Immature natural killer cell (primary cell): ENCODE data around the gene WDFY2. TPM values are rescaled to one million over a fixed set of nuclear protein-coding genes. Genes with fewer than 3 reads are reported as not detected.
"Not testable (repeated sequence)": the region's sequence is repeated elsewhere in the genome, so short reads cannot be mapped to it uniquely, and the experiment has no call there.

ENCODE experiments used
- DNase-seq, 3 donors: peaks; one replicate each; pipeline ENCODE4 v3.0.0; 2022; ENCODE audit warnings: mixed read lengths in 1 of 3
- H3K27ac Mint-ChIP-seq, 6 donors: one replicate each; pipeline ENCODE4 v1.8.0; 2020; ENCODE audit warnings: mixed read lengths in 6 of 6, mild to moderate bottlenecking in 5 of 6, inconsistent platforms in 4 of 6, moderate library complexity in 3 of 6
- H3K27me3 Mint-ChIP-seq, 3 donors: one replicate each; pipeline ENCODE4 v1.8.0; 2020 to 2021; ENCODE audit warnings: low read depth in 3 of 3, mild to moderate bottlenecking in 3 of 3, mixed read lengths in 3 of 3, moderate library complexity in 3 of 3, inconsistent platforms in 1 of 3
- H3K36me3 Mint-ChIP-seq, 3 donors: one replicate each; pipeline ENCODE4 v1.8.0; 2020; ENCODE audit warnings: mixed read lengths in 3 of 3, inconsistent platforms in 2 of 3, mild to moderate bottlenecking in 2 of 3
- H3K4me1 Mint-ChIP-seq, 2 donors: one replicate each; pipeline ENCODE4 v1.8.0; 2020; ENCODE audit warnings: inconsistent platforms in 2 of 2, mild to moderate bottlenecking in 2 of 2, mixed read lengths in 2 of 2, moderate library complexity in 1 of 2
- H3K4me3 Mint-ChIP-seq, 5 donors: one replicate each; pipeline ENCODE4 v1.8.0; 2020; ENCODE audit warnings: mild to moderate bottlenecking in 5 of 5, mixed read lengths in 5 of 5, inconsistent platforms in 3 of 5, moderate library complexity in 3 of 5
- H3K9me3 Mint-ChIP-seq, 6 donors: one replicate each; pipeline ENCODE4 v1.8.0; 2020; ENCODE audit warnings: mild to moderate bottlenecking in 6 of 6, mixed read lengths in 6 of 6, inconsistent platforms in 4 of 6, moderate library complexity in 3 of 6
- polyA plus RNA-seq, 3 donors: library from polyadenylated mRNA; unstranded; fragments of 300-500 nt; fragmentation: Illumina TruSeq; gene quantifications; one replicate each; pipeline ENCODE4 v1.2.3, GENCODE V29; 2021

The WDFY2 gene
- polyA plus RNA-seq, 3 donors from 2014 or later: 1.6 to 4.6 (median 3.0) TPM

DNA sequence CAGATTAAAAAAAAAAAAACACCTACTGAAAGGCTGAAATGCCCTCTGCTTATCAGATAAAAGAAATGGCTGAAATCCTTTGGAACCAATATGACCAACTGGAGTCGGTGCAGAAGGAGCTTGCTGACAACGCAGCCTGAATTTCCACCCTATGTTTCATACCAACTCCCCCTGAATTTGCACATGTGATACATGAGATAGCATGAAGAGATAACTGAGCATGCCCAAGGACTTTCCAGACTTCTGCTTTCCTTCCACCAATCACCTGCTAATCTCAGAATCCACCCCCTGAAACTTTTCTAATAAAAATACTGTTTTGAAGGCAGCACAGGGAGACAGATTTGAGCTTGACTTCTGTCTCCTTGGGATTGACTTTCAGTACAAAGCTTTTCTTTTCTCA lies 32.2 kb upstream of the WDFY2 start:
- Mint-ChIP-seq H3K27ac (no peak overlapping the region), H3K27me3 (peaks cover 0 to 6% (median 2%) of the 10 kb centered on the region in 3 donors), H3K4me3 (no peak overlapping the region), H3K36me3 (peaks cover 0 to 8% (median 0%) of the 10 kb centered on the region in 3 donors), H3K9me3 (peaks cover 0 to 1% (median 0%) of the 10 kb centered on the region in 6 donors), H3K4me1 (peaks cover 0 to 2% of the 10 kb centered on the region in 2 donors)
- DNase-seq: no peak

DNA sequence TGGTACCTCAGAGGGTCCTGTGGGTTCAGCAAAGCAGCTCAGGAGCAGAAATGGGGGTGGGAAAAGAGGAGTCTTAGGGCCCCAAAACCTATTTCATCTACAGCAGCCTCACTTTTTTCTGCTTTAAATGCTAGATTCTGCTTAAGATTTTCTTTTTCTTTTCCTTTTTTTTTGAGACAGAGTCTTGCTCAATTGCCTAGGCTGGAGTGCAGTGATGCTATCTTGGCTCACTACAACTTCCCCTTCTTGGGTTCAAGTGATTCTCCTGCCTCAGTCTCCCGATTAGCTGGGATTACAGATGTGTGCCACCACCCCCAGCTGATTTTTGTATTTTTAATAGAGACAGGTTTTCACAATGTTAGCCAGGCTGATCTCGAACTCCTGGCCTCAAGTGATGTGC lies 30.7 kb upstream of the WDFY2 start:
- DNase-seq: no peak

DNA sequence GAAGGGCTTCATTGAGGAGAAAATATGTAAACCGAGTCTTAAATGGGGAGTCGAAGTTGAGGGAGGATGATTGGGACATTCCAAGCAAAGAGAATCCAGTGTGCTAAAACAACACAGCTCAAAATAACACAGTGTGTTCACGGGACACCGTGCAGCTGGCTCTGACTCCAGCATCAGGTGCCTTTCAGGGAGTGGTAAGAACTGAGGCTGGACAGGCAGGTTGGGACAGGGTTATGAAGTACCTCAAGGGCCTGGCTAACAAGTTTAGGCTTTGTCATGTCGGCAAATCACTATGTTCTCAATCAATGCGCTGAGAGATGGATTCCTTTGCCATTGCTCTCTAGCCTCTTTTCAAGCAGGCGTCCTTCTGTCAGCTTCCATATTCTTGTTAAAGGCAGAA lies 27.5 kb upstream of the WDFY2 start:
- peaks cover 0 to 4% (median 0%) of the 10 kb centered on the region in 3 donors for H3K36me3 Mint-ChIP-seq
- peaks cover 17 to 27% of the 10 kb centered on the region in 2 donors for H3K4me1 Mint-ChIP-seq
- H3K4me3 Mint-ChIP-seq: no peak overlapping the region
- DNase-seq: no peak
- H3K9me3 Mint-ChIP-seq: peaks cover 0 to 1% (median 0%) of the 10 kb centered on the region in 6 donors
- H3K27me3 Mint-ChIP-seq: peaks cover 0 to 7% (median 2%) of the 10 kb centered on the region in 3 donors
- no peak overlapping the region for H3K27ac Mint-ChIP-seq

More for the DNA sequence above, 30.7 kb upstream of the WDFY2 start:
- Mint-ChIP-seq H3K9me3 (peaks cover 0 to 1% (median 0%) of the 10 kb centered on the region in 6 donors), H3K27me3 (peaks cover 0 to 6% (median 2%) of the 10 kb centered on the region in 3 donors), H3K4me3 (no peak overlapping the region), H3K27ac (no peak overlapping the region), H3K36me3 (peaks cover 0 to 8% (median 0%) of the 10 kb centered on the region in 3 donors), H3K4me1 (peaks cover 0 to 2% of the 10 kb centered on the region in 2 donors)

DNA sequence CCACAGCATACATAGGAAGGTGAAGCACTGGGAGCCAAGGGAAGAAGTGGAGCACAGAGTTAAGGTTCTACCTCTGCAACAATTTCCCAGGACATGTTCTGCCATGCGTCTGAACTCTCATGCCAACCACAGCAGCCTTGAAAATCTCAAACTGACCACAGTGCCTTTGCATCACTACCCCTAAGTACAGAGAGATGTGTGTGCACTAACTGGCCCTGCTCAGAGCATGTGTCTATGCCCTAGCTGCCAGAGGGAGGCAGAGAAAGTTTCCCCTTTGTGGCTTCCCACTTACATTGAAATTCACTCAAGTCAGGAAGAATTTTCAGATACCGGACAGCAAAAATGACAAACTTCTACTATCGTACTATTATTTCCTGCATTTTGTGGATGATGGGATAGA lies 26.8 kb upstream of the WDFY2 start:
- Mint-ChIP-seq H3K27me3 (peaks cover 0 to 7% (median 2%) of the 10 kb centered on the region in 3 donors), H3K36me3 (peaks cover 0 to 1% (median 0%) of the 10 kb centered on the region in 3 donors), H3K4me3 (no peak overlapping the region), H3K9me3 (peaks cover 0 to 1% (median 0%) of the 10 kb centered on the region in 6 donors), H3K27ac (no peak overlapping the region), H3K4me1 (peaks cover 20 to 34% of the 10 kb centered on the region in 2 donors)
- no peak for DNase-seq

DNA sequence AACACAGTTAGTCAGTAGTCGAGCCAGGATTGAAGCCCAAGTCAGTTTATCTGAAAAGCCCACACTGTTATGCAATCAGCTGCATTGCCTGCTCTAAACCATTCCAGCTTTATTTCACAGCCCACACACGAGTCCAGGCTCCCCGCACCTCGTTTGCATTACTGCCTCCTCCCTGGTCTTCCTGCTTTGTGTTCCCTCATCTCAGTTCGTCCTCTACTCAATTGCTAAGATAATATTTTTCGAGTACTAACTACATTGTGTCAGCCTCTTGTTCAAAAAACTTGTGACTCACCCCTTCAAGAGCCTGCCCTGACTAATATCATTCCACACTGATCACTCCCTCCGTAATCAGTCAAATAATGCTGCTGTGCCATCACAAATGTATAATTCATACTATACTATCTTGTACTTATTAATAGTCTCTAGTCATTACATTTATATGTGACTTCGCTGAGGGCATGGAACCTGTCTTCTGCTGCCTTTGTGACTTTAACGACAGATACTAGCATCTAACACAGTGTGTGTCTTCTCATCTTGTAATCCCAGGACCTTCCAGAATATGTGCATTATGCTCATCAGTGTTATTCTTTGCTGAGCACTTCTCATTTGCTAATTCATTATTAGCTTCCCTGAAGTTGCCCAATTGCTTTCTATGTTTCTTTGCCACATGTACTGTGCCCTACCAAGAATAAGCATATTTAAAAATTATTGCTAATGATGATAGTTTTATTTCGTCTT lies 26.2 kb upstream of the WDFY2 start:
- H3K4me3 Mint-ChIP-seq: no peak overlapping the region
- H3K36me3 Mint-ChIP-seq: no peaks in the 10 kb centered on the region
- no peak for DNase-seq
- peaks cover 21 to 38% of the 10 kb centered on the region in 2 donors for H3K4me1 Mint-ChIP-seq
- peak overlapping the region in 1 of 6 donors; percentile 8 for H3K27ac Mint-ChIP-seq
- peaks cover 0 to 1% (median 0%) of the 10 kb centered on the region in 6 donors for H3K9me3 Mint-ChIP-seq
- H3K27me3 Mint-ChIP-seq: peaks cover 0 to 8% (median 2%) of the 10 kb centered on the region in 3 donors

DNA sequence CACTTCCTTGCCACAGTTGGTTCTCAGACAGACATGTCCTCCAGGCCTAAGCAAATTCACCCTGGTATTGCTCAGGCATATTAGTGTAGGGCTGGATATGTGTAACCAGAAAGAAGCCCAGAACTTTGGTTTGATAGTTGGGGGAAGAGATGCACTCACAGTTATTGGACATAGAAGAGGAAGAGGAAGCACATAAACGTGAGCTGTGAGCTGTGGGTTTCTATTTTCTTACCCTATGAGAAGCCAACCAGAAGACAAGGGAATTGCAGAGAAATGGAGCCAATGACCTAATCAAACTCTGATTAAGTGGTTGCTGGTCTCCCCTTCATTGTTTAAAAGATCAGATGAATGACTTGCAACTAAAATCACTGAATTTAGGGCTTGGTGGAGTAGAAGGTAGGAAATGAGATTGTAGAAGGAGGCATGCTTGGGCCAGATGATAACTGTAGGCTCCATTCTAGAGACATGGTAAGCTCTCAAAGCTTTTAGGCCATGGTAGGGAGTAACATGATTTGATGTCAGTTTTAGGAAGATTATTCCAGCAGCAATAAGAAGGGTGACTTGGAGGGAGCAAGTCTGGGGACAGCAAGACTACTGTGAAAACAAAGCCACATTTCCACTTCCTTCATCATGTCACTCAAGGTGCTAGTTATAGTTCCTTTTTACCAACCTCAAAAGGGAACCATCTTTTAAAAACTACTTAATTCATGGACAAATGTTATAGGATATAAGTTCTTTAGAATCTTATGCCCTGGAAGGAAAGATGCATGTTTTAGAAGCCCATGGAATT lies 24.1 kb upstream of the WDFY2 start:
- Mint-ChIP-seq H3K27me3 (peaks cover 0 to 8% (median 2%) of the 10 kb centered on the region in 3 donors), H3K36me3 (peaks cover 0 to 4% (median 0%) of the 10 kb centered on the region in 3 donors), H3K27ac (peak overlapping the region; percentile 14 to 80 (median 49)), H3K9me3 (no peaks in the 10 kb centered on the region), H3K4me1 (peaks cover 21 to 38% of the 10 kb centered on the region in 2 donors), H3K4me3 (peak overlapping the region; percentile 1 to 67 (median 9))
- DNase-seq: no peak

DNA sequence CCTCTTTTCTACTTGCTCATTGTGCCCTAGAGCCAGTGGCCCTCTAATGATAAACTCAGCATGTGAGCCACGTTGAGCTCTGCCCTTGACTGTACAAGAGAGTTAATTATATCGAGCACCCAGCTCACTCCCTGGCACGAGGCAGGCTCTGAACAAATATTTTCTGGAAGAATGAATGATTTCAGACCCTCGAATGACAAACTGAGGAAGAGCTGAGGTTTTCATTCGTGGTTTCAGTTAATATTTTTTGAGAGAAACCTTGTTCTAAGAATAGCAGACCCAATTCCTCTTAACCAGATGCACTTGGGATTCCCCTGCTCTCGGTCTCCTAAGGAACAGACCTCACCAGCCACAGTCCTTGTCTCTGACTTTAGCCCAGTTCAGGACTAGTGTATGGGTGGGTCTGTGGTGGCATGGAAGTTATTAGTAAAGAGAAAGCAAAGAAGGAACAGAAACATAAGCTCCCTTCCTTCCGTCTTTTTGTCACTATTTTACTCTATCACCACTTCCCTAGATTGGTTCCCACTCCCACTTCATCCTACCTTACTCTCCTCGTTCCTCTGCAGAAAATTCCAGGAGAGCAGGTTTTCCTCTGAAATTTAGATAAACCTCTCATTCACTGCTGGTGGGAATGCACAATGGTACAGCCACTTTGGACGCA lies 22.1 kb upstream of the WDFY2 start:
- peaks cover 0 to 2% (median 0%) of the 10 kb centered on the region in 3 donors for H3K27me3 Mint-ChIP-seq
- H3K4me3 Mint-ChIP-seq: no peak overlapping the region
- peaks cover 0 to 4% (median 0%) of the 10 kb centered on the region in 3 donors for H3K36me3 Mint-ChIP-seq
- H3K4me1 Mint-ChIP-seq: peaks cover 21 to 38% of the 10 kb centered on the region in 2 donors
- no peak for DNase-seq
- H3K27ac Mint-ChIP-seq: peak overlapping the region in 1 of 6 donors; percentile 44
- H3K9me3 Mint-ChIP-seq: no peaks in the 10 kb centered on the region

DNA sequence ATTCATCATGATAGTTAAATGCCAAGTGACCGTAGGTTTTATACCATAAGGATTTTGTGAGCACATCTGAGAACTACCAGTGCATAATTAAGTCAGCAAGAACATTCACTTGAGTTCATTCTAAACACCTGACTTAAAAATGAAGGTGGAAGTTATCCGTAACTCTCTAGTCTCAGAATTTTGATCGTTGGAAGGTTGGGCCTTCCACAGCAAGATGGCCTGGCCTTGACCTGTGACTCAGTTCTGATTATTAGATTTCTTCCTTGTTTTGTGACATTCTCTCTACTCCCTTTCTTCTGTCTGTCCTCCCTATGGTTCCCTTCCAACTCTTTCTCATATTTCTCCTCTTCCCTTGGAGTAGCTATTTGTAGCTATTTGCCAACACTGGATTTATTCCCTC lies 20.0 kb upstream of the WDFY2 start:
- DNase-seq: no peak
- peaks cover 0 to 6% (median 0%) of the 10 kb centered on the region in 6 donors for H3K9me3 Mint-ChIP-seq
- H3K36me3 Mint-ChIP-seq: peaks cover 0 to 4% (median 3%) of the 10 kb centered on the region in 3 donors
- peaks cover 19 to 33% of the 10 kb centered on the region in 2 donors for H3K4me1 Mint-ChIP-seq
- no peak overlapping the region for H3K27ac Mint-ChIP-seq
- no peak overlapping the region for H3K4me3 Mint-ChIP-seq
- H3K27me3 Mint-ChIP-seq: peaks cover 0 to 2% (median 0%) of the 10 kb centered on the region in 3 donors

DNA sequence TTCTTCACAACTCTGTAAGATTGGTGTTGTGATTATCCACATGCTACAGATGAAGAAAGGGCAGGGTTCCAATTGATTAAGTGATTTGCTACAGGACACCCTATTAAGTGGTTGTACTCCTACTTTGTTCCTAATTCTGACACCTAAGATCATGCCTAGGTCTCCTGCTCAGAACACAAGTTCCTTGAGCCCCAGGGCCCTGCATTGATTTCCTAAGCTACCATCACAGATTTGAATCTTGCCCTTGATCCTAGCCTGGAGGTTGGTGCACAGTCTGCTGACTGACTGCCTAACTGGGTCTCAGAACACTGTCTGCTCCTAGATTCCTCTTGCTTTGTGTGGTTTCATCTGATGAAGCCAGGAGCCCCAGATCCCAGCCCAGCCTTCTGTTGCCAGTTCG lies 19.6 kb upstream of the WDFY2 start:
- peaks cover 18 to 31% of the 10 kb centered on the region in 2 donors for H3K4me1 Mint-ChIP-seq
- peaks cover 0 to 2% (median 2%) of the 10 kb centered on the region in 3 donors for H3K27me3 Mint-ChIP-seq
- H3K4me3 Mint-ChIP-seq: no peak overlapping the region
- no peak overlapping the region for H3K27ac Mint-ChIP-seq
- peaks cover 0 to 6% (median 0%) of the 10 kb centered on the region in 6 donors for H3K9me3 Mint-ChIP-seq
- H3K36me3 Mint-ChIP-seq: peaks cover 0 to 4% (median 3%) of the 10 kb centered on the region in 3 donors
- no peak for DNase-seq

DNA sequence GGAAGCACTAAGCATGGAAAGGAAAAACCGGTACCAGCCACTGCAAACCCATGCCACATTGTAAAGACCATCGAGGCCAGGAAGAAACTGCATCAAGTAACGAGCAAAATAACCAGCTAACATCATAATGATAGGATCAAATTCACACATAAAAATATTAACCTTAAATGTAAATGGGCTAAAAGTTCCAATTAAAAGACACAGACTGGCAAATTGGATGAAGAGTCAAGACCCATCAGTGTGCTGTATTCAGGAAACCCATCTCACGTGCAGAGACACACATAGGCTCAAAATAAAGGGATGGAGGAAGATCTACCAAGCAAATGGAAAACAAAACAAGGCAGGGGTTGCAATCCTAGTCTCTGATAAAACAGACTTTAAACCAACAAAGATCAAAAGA lies 15.3 kb upstream of the WDFY2 start:
- H3K4me1 Mint-ChIP-seq, H3K27ac Mint-ChIP-seq, H3K4me3 Mint-ChIP-seq, H3K27me3 Mint-ChIP-seq, H3K9me3 Mint-ChIP-seq, H3K36me3 Mint-ChIP-seq, DNase-seq: not testable (repeated sequence)

DNA sequence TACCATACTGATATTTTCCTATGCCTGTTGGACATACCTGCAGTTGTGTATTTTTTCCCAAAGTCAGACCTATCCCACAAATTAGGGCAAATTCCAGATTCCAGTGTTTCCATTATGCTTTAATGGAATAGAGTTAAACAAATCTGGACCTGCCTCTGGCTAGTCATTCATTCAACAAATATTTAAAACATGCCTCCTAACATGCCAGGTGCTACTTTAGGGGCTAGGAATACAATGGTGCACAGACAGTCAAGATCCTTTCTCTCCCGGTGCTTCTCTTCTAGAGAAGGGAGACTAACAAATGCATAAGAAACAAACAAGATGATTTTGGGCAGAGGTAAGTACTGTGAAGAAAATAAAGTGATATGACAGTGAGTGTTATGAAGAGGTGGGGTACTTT lies 7.5 kb upstream of the WDFY2 start:
- H3K4me1 Mint-ChIP-seq: no peaks in the 10 kb centered on the region
- H3K4me3 Mint-ChIP-seq: no peak overlapping the region
- H3K27me3 Mint-ChIP-seq: peaks cover 1 to 7% (median 2%) of the 10 kb centered on the region in 3 donors
- H3K27ac Mint-ChIP-seq: no peak overlapping the region
- peaks cover 0 to 2% (median 0%) of the 10 kb centered on the region in 6 donors for H3K9me3 Mint-ChIP-seq
- peaks cover 0 to 13% (median 3%) of the 10 kb centered on the region in 3 donors for H3K36me3 Mint-ChIP-seq
- DNase-seq: no peak

DNA sequence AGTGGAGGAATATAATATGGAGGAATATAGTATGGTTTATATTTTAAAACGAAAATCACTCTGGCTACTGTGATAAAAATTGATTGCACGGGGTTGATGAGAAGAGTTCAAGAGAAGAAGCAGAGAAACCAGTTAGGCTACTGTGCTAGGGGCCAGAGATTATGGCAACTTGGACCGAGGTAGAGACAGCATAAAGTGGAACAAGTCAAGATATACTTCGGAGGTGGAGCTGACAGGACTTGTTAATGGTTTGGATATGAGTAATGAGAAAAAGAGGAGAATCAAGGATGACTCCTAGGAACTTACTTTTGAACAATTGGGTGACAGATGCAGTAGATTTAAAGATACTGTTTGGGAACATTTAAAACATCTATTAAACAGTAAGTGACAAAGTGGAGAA lies 6.6 kb upstream of the WDFY2 start:
- Mint-ChIP-seq H3K27me3 (peaks cover 1 to 7% (median 2%) of the 10 kb centered on the region in 3 donors), H3K4me1 (peaks cover under 1 to 3% of the 10 kb centered on the region in 2 donors), H3K27ac (no peak overlapping the region)

DNA sequence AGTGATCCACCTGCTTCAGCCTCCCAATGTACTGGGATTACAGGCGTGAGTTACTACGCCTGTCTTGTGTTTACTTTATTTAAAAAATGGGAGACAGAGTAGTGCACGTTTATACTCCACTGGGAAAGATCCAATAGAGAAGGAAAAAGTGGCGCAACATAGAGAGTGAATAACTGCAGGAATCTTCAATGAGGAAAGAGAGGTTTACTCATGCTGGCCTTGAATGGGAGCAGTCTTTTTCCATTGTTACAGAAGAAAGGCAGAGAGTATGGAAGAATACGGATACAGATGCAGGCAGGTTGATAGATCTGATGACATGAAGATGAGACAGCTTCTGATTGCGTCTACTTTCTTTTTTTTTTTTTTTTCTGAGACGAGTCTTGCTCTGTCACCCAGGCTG lies 4.6 kb upstream of the WDFY2 start:
- Mint-ChIP-seq H3K9me3 (peaks cover 0 to 2% (median 0%) of the 10 kb centered on the region in 6 donors), H3K27ac (no peak overlapping the region), H3K4me1 (peaks cover 9 to 16% of the 10 kb centered on the region in 2 donors), H3K36me3 (peaks cover 0 to 13% (median 3%) of the 10 kb centered on the region in 3 donors), H3K27me3 (peaks cover 8 to 11% (median 9%) of the 10 kb centered on the region in 3 donors), H3K4me3 (no peak overlapping the region)
- no peak for DNase-seq

More for the DNA sequence above, 6.6 kb upstream of the WDFY2 start:
- Mint-ChIP-seq H3K4me3 (no peak overlapping the region), H3K36me3 (peaks cover 0 to 13% (median 3%) of the 10 kb centered on the region in 3 donors), H3K9me3 (peaks cover 0 to 2% (median 0%) of the 10 kb centered on the region in 6 donors)
- no peak for DNase-seq
